Adipocyte (in vitro differentiated cells): Measurements from ENCODE around the gene TMEM134.
A peak's percentile ranks its signal among the peaks of the same experiment; 100 is the strongest.

Source experiments
- DNase-seq: peaks from one replicate; pipeline ENCODE4 v3.0.0-alpha.2; 2015; ENCODE audit warnings: low read depth
- H3K27me3 ChIP-seq: replicated peaks from 2 replicates; pipeline ENCODE4 v1.7.0; 2013; ENCODE audit warnings: mild to moderate bottlenecking, low read length, moderate library complexity; ENCODE audit not compliant: control insufficient read depth, insufficient read depth
- H3K36me3 ChIP-seq: 2 replicates; pipeline ENCODE4 v1.7.0; 2013; ENCODE audit warnings: low read length, mild to moderate bottlenecking, moderate library complexity; ENCODE audit not compliant: control insufficient read depth, insufficient read depth, severe bottlenecking
- H3K4me1 ChIP-seq: 2 replicates; pipeline ENCODE4 v1.7.0; 2013; ENCODE audit warnings: mild to moderate bottlenecking, low read length, moderate library complexity; ENCODE audit not compliant: control insufficient read depth, insufficient read depth
- H3K4me3 ChIP-seq: 2 replicates; pipeline ENCODE4 v1.7.0; 2013; ENCODE audit warnings: mild to moderate bottlenecking, low read length, moderate library complexity
- H3K9ac ChIP-seq: 2 replicates; pipeline ENCODE4 v1.7.0; 2013; ENCODE audit warnings: mild to moderate bottlenecking, low read length, moderate library complexity
- H3K9me3 ChIP-seq: 2 replicates; pipeline ENCODE4 v1.7.0; 2013; ENCODE audit warnings: mild to moderate bottlenecking, low read length, moderate library complexity; ENCODE audit not compliant: control insufficient read depth

TMEM134 gene

DNA sequence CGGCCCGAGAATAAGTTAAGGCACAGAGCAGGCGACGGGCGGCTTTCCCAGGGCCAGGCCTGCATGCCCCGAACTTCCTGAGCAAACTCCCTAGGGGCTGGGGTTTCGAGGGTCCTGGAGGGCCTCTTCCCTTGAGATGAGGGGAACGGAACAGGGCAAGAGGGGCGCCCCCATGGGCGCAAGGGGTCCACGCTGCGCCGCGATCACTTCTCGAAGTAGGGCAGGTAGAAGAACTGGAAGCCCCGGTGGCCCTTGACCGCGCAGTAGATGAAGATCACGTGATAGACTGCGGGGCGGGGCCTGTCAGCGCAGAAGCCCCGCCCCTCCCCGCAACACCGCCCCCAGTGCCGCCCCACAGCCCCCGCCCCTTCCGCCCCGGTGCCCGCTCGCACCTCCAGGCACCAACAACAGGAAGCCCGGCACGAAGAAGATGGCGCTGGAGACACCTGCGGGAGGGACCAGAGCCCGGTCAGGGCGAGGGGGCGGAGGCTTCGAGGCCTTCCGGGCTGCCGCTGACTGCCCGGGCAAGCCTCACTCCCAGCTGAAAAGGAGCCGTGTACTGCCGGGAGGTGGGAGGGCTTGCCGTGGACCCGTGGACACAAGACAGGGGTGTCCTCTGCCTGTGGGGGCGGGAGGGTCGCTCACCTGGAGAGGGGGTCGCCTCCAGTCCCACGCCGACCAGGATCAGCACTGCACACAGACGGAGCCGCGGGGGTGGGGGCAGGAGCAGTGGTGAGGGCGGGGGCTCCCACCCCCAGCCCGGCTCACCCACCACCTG, 4.5 kb downstream of the TMEM134 start:
- no peaks in the 10 kb centered on the region for H3K36me3 ChIP-seq
- peak overlapping the region; percentile 66 for H3K4me3 ChIP-seq
- H3K9me3 ChIP-seq: no peaks in the 10 kb centered on the region
- H3K27me3 ChIP-seq: no peaks in the 10 kb centered on the region
- peaks cover 10% of the 10 kb centered on the region for H3K4me1 ChIP-seq
- peak overlapping the region; percentile 58 for H3K9ac ChIP-seq
- DNase-seq: peak; percentile 41

DNA sequence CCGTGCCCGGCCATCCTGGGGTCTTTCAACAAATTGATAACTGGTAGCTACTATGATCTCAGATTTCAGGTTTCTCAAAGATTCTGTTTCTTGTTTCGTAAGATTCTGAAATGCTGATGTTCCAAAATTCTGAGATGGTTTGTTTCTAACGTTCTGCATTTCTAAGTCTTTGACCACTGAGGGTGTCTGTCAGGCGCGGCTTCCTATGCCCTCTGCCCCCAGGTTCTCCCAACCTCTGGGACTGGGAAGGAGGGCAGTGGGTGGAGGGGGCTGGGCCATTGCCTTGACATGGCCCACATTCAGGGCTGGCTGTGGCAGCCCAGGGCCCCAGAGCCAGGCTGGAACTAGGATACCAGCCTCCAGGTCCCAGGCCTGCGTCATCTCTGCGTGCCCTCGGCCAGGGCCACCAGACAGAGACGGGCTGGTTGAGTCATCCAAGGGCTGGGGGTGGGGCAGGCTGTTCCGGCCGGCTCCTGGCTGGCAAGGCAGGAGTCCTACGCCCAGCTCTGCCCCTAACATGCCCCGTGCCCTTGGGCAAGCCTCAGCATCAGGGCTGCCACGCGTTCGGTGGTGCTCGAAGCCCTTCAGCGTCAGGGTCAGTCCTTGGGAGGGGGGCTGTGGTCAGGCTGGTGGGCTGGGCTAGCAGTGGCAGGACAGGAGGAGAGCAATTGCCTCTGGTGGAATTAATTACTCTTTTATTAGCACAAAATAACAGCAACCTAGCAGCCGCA, 5.2 kb downstream of the TMEM134 start:
- Histone ChIP-seq H3K27me3 (no peaks in the 10 kb centered on the region), H3K9ac (no peak overlapping the region), H3K9me3 (no peaks in the 10 kb centered on the region), H3K36me3 (no peaks in the 10 kb centered on the region), H3K4me1 (peaks cover 10% of the 10 kb centered on the region), H3K4me3 (no peak overlapping the region)
- no peak for DNase-seq

DNA sequence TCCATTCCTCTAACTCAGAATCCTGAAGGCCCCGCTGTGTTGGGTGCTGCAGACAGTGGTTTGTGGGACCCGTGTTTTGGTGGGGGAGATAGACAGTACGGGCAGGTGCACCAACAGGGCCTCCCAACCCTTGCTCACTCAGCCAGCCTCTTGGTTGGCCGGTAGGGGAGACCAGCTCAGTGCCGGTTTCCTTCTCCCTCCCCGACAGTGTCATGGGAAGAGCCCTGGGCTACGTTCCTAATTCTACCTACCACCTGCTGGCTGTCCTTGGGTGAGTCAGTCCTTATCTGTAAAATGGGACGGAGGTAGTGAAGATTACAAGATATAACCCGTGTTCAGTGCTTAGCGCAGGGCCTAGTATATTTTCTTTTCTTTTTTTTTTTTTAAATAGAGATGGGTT, 5.9 kb downstream of the TMEM134 start:
- Histone ChIP-seq H3K27me3 (no peaks in the 10 kb centered on the region), H3K9ac (no peak overlapping the region), H3K36me3 (no peaks in the 10 kb centered on the region), H3K4me1 (peaks cover 6% of the 10 kb centered on the region), H3K9me3 (no peaks in the 10 kb centered on the region), H3K4me3 (no peak overlapping the region)
- no peak for DNase-seq

DNA sequence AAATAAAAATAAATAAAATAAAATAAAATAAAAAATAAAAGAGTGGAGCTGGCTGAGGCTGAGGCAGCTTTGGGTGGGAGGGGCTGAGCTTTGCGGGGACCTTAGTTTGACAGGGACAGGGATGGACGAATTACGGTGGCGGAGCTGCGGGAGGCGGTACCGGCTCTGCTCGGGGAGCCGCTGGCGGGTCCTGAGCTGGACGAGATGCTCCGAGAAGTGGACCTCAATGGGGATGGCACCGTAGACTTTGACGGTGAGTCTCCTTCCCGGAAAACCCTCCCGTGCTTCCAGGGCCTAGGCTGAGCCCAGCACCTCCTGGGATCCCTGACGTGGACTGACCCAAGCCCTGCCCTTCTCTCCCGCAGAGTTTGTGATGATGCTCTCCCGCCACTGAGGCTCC, 10.8 kb downstream of the TMEM134 start:
- Histone ChIP-seq H3K9me3 (no peaks in the 10 kb centered on the region), H3K4me3 (no peak overlapping the region), H3K4me1 (no peaks in the 10 kb centered on the region), H3K36me3 (no peaks in the 10 kb centered on the region), H3K27me3 (peaks cover 23% of the 10 kb centered on the region), H3K9ac (no peak overlapping the region)
- DNase-seq: no peak

DNA sequence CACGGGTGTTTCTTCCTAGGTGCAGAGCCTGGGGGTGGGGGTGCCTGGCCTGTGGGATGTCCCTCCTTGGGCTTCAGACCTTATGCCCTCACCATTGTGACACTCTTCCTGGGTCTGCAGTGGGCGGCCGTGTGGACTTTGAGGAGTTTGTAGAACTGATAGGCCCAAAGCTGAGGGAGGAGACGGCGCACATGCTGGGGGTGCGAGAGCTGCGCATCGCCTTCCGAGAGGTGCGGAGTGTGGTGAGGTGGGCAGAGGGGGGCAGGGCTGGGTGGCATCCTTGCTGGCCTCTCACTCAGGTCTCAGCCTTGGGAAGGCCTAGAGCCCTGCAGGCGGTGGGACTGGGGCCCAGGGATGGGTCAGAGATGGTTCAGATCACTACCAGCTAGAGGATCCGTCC, 11.6 kb downstream of the TMEM134 start:
- no peak for DNase-seq
- Histone ChIP-seq H3K4me1 (no peaks in the 10 kb centered on the region), H3K27me3 (peaks cover 23% of the 10 kb centered on the region), H3K36me3 (no peaks in the 10 kb centered on the region), H3K9me3 (no peaks in the 10 kb centered on the region), H3K9ac (no peak overlapping the region), H3K4me3 (no peak overlapping the region)

- H3K27me3 ChIP-seq: peaks cover 23% of the 10 kb centered on the region
- no peaks in the 10 kb centered on the region for H3K36me3 ChIP-seq
- H3K4me3 ChIP-seq: no peak overlapping the region
- H3K9ac ChIP-seq: no peak overlapping the region
- no peaks in the 10 kb centered on the region for H3K4me1 ChIP-seq
- DNase-seq: no peak
- no peaks in the 10 kb centered on the region for H3K9me3 ChIP-seq
These were observed 12.9 kb downstream of the TMEM134 start for GRCh38 chr11:67456068-67456705.

DNA sequence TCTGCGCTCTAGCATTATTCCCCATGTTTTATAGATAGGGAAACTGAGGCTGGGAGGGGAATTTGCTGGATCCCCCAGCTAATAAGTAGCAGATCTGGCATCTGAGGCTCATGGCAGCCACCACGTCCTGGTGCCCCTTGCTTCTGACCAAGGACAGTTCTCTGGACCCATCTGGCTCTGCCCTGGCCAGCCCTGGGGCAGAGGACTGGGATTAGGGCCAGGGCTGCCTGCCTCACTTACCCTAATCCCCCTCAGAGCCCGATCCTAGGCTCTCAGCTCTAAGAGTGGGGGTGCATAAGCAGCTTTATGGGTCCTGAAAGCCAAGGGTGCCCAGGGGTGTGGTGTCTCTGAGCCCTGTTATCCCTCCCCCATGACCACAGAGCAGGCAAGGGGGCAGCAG, 14.0 kb downstream of the TMEM134 start, which contains the start of gene CABP4:
Gene CABP4 (plus strand): TSS at position 301 of the 400 bp plus-strand sequence. CDS start 70 bp downstream, at position 371.
- no peaks in the 10 kb centered on the region for H3K36me3 ChIP-seq
- peaks cover 23% of the 10 kb centered on the region for H3K27me3 ChIP-seq
- DNase-seq: no peak
- no peak within 1 kb of the TSS for H3K9ac ChIP-seq
- H3K4me3 ChIP-seq: no peak within 1 kb of the TSS
- H3K4me1 ChIP-seq: no peaks in the 10 kb centered on the region
- H3K9me3 ChIP-seq: no peaks in the 10 kb centered on the region

GRCh38 chr11:67453816-67454732, 15.0 kb downstream of the TMEM134 start:
- Histone ChIP-seq H3K4me3 (no peak overlapping the region), H3K36me3 (no peaks in the 10 kb centered on the region), H3K27me3 (peaks cover 23% of the 10 kb centered on the region), H3K9me3 (no peaks in the 10 kb centered on the region), H3K9ac (no peak overlapping the region), H3K4me1 (no peaks in the 10 kb centered on the region)
- no peak for DNase-seq

GRCh38 chr11:67452141-67452952, 16.7 kb downstream of the TMEM134 start, which contains the start of gene GPR152:
Gene GPR152, minus strand, starts transcription at chr11:67452729. Its CDS starts 5 bp downstream, at chr11:67452724.
- Histone ChIP-seq H3K9me3 (no peaks in the 10 kb centered on the region), H3K4me1 (no peaks in the 10 kb centered on the region), H3K9ac (no peak within 1 kb of the TSS), H3K27me3 (peaks cover 21% of the 10 kb centered on the region), H3K36me3 (no peaks in the 10 kb centered on the region), H3K4me3 (no peak within 1 kb of the TSS)
- no peak for DNase-seq

DNA sequence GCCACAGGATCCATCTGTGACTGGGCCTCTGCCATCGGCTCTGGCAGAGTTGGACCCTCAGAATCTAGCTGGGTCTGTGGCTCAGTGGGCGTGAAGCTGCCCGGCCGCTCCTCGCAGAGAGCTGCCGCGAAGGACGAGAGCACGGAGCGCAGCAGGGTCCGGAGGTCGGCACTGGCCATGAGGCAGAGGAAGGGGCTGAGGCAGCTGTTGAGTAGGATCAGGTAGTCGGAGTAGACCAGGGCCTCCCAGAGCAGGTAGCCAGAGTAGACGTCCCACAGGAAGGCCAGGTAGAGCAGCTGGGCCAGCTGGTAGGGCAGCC, 17.4 kb downstream of the TMEM134 start:
- no peak overlapping the region for H3K9ac ChIP-seq
- H3K36me3 ChIP-seq: no peaks in the 10 kb centered on the region
- H3K27me3 ChIP-seq: peaks cover 16% of the 10 kb centered on the region
- no peaks in the 10 kb centered on the region for H3K9me3 ChIP-seq
- DNase-seq: no peak
- H3K4me3 ChIP-seq: no peak overlapping the region
- H3K4me1 ChIP-seq: no peaks in the 10 kb centered on the region
